Fibroblast of peridontal ligament (primary cell): ENCODE results near the gene NACC2.

Experiments
- DNase-seq: peaks from one replicate; pipeline ENCODE4 v3.0.0-alpha.2; 2010; ENCODE audit errors: extremely low read depth

NACC2 gene

GRCh38 chr9:135961277-135961715 lies 133.8 kb downstream of the NACC2 start, which contains the start of gene UBAC1:
TSS of gene UBAC1 (minus strand) at chr9:135961373. CDS start at chr9:135961162, 211 bp downstream.
- peak; percentile 86 for DNase-seq

- DNase-seq, result no peak
These were observed 134.4 kb downstream of the NACC2 start for GRCh38 chr9:135960411-135961276.

- DNase-seq, result no peak
These were observed 135.3 kb downstream of the NACC2 start for GRCh38 chr9:135959814-135960213.

- DNase-seq, result no peak
These were observed 136.6 kb downstream of the NACC2 start for GRCh38 chr9:135958485-135958884.

GRCh38 chr9:135957431-135957830 lies 137.7 kb downstream of the NACC2 start:
- no peak for DNase-seq

- no peak for DNase-seq
These were observed 138.3 kb downstream of the NACC2 start for GRCh38 chr9:135956802-135957174.
